Natural killer cell (primary cell): Measurements from ENCODE around the gene ECI2. TPM values are rescaled to one million over a fixed set of nuclear protein-coding genes. Genes with fewer than 3 reads are reported as not detected.

Experiments
- ATAC-seq, 3 donors: fragments of 150-1000 bp in 2 of 3; fragments of 200-7000 bp in 1 of 3; cut with Tn5 transposase; 1 replicate in 1 of 3; 2 replicates in 2 of 3; pipeline ENCODE4 v1.10.0; 2021; ENCODE audit warnings: mild to moderate bottlenecking in 2 of 3, moderate library complexity in 2 of 3
- DNase-seq, 2 donors: peaks; one replicate each; pipeline versions ENCODE4 v3.0.0 to v3.0.0-alpha.2; 2013 to 2021; ENCODE audit warnings: mixed read lengths in 1 of 2
- H3K27ac ChIP-seq: one replicate; pipeline ENCODE4 v1.5.1; 2013; ENCODE audit warnings: mild to moderate bottlenecking, low read length
- H3K27me3 ChIP-seq: one replicate; pipeline ENCODE4 v1.6.1; 2013; ENCODE audit warnings: low read length; ENCODE audit not compliant: control insufficient read depth, insufficient read depth
- H3K36me3 ChIP-seq: one replicate; pipeline ENCODE4 v1.6.1; 2013; ENCODE audit warnings: low read length; ENCODE audit not compliant: control insufficient read depth, insufficient read depth
- H3K4me1 ChIP-seq: one replicate; pipeline ENCODE4 v1.6.1; 2013; ENCODE audit warnings: low read length; ENCODE audit not compliant: control insufficient read depth, insufficient read depth
- H3K4me3 ChIP-seq: one replicate; pipeline ENCODE4 v1.5.1; 2013; ENCODE audit warnings: low read length
- H3K9me3 ChIP-seq: one replicate; pipeline ENCODE4 v1.6.1; 2013; ENCODE audit warnings: low read length; ENCODE audit not compliant: control insufficient read depth, insufficient read depth
- H3K27ac Mint-ChIP-seq, 2 donors: one replicate each; pipeline ENCODE4 v1.8.0; 2022; ENCODE audit warnings: mild to moderate bottlenecking in 2 of 2, mixed read lengths in 2 of 2, moderate library complexity in 1 of 2
- H3K27me3 Mint-ChIP-seq, 2 donors: one replicate each; pipeline ENCODE4 v1.8.0; 2022; ENCODE audit warnings: low read depth in 2 of 2, mixed read lengths in 2 of 2
- H3K36me3 Mint-ChIP-seq: one replicate; pipeline ENCODE4 v1.8.0; 2022; ENCODE audit warnings: mixed read lengths
- H3K4me1 Mint-ChIP-seq, 2 donors: one replicate each; pipeline ENCODE4 v1.8.0; 2022; ENCODE audit warnings: mixed read lengths in 2 of 2
- H3K4me3 Mint-ChIP-seq: one replicate; pipeline ENCODE4 v1.8.0; 2022; ENCODE audit warnings: mild to moderate bottlenecking, moderate library complexity, mixed read lengths
- H3K9me3 Mint-ChIP-seq, 2 donors: one replicate each; pipeline ENCODE4 v1.8.0; 2022; ENCODE audit warnings: mixed read lengths in 2 of 2
- WGBS: methylation state at CpG from one replicate; pipeline ENCODE4 v1.1.7; 2013; ENCODE audit warnings: missing lambda C conversion rate; ENCODE audit not compliant: insufficient coverage; 5-methylcytosine and 5-hydroxymethylcytosine counted together
- intact Hi-C: fragments of 100-400 bp; cut with micrococcal nuclease; formaldehyde crosslinking; loops from one replicate; pipeline ENCODE4 v1.14.2; 2022
- total RNA-seq, 4 donors: library from RNA; stranded (reverse); fragments of 120-200 nt in 1 of 4; gene quantifications; one replicate each; pipeline versions ENCODE4 v1.2.3 to v1.2.4, GENCODE V29; 2013 to 2022
- TF ChIP-seq, protein P1 (sequence below): fragments of 200-600 bp; IDR thresholded peaks from one replicate; pipeline ENCODE4 v1.8.0; 2022; ENCODE audit warnings: antibody characterized with exemption

Gene ECI2
- total RNA-seq, 3 donors from 2014 or later (not counting 1 experiment from before 2014, with no cell fraction given) = 17.2 to 21.6 (median 19.6) TPM

DNA sequence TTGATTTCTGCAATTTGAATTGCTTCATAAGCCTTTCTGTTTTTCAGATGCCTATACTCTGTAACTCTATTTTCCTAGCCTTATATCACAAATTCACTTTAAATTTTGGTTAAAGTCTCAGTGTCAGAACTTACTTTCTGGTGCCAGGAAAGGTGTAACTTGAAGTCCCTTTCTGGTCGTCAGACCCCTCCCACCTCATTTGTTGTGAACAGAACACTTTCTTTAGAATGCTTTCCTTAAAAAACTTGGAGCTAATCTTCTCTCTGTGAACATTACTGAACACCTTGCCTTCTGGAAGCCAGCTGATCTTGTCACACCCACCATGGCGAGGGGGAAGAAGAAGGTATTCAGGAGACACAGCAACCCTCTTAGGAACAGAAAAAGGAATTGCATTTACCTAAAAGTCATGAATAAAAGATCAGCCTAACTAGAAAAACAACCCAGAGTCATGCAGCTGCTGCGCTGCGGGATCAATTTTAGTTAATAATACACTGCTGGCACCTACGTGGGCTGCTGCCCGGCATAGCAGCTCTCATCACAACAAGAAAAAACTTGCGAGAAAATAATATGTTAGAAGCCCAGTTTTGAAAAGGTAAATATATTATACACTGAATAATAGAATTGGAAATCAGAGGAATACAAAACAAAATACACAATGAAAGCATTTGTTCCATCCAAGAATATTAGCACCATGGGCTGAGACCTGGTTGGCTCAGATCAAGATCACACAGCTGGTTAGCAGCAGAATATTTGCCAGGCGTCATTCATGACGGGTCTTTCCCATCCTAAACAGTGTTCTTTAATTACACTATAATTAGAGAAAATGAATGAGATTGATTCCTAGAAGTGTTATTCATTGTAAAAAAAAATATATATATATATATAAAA is 50.7 kb downstream of the ECI2 start:
- Histone ChIP-seq H3K4me1 (no peaks in the 10 kb centered on the region), H3K9me3 (no peaks in the 10 kb centered on the region), H3K4me3 (no peak overlapping the region), H3K36me3 (no peaks in the 10 kb centered on the region), H3K27me3 (no peaks in the 10 kb centered on the region), H3K27ac (no peak overlapping the region)
- Mint-ChIP-seq H3K9me3 (no peaks in the 10 kb centered on the region), H3K36me3 (no peaks in the 10 kb centered on the region), H3K27ac (no peak overlapping the region), H3K4me1 (no peaks in the 10 kb centered on the region), H3K4me3 (no peak overlapping the region), H3K27me3 (peaks cover 0 to 11% of the 10 kb centered on the region in 2 donors)
- no peak for ATAC-seq
- TF ChIP-seq, protein P1, sequence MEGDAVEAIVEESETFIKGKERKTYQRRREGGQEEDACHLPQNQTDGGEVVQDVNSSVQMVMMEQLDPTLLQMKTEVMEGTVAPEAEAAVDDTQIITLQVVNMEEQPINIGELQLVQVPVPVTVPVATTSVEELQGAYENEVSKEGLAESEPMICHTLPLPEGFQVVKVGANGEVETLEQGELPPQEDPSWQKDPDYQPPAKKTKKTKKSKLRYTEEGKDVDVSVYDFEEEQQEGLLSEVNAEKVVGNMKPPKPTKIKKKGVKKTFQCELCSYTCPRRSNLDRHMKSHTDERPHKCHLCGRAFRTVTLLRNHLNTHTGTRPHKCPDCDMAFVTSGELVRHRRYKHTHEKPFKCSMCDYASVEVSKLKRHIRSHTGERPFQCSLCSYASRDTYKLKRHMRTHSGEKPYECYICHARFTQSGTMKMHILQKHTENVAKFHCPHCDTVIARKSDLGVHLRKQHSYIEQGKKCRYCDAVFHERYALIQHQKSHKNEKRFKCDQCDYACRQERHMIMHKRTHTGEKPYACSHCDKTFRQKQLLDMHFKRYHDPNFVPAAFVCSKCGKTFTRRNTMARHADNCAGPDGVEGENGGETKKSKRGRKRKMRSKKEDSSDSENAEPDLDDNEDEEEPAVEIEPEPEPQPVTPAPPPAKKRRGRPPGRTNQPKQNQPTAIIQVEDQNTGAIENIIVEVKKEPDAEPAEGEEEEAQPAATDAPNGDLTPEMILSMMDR = no peak
- intact Hi-C loops = no loop called here
- DNase-seq = no peak
- 90% methylated on average over 6 of the region's 9 CpGs for WGBS

DNA sequence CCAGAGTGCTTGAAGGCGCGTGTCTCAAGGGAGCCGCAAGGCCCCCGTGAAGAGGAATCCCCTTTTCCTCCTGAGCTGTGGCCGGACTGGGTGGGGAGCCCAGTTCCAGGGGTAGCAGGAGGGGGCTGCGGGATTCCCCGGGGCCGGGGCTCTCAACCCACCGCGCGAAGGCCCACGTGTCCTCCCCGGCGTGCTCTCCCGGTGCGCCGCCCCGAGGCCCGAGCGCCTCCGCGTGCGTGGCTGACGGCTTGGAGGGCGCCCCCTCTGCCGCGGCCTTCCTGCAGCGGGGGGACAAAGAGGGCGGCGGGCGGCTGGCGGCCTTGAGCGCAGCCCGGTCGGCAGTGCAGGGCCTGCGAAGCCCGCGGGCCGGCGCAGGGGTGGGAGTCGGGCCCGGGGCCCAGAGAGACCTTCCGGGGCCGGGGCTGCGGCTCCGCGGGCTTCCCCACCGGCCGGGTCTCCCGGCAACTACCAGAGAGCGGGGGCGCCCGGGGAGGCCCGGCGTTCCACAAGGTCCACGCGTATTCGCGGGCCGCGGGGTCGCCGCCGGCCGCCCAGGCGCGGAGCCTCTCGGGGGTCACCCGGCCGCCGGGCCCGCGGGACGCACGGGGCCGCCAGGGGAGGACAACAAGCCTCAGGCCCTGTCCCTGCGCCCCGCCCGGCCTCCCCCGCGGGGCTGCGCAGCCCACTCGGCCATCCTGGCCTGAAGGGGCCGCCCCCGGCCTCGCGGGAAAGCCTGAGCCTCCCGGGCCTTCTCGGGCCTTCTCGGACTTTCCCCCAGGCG is 56.5 kb downstream of the ECI2 start, which contains the start of gene FAM217A:
Gene FAM217A, minus strand, starts transcription at position 447 of the 781 bp plus-strand sequence. CDS start 1,723 bp downstream, outside the sequence.
- 59% methylated on average over 90 of the region's 91 CpGs for WGBS

DNA sequence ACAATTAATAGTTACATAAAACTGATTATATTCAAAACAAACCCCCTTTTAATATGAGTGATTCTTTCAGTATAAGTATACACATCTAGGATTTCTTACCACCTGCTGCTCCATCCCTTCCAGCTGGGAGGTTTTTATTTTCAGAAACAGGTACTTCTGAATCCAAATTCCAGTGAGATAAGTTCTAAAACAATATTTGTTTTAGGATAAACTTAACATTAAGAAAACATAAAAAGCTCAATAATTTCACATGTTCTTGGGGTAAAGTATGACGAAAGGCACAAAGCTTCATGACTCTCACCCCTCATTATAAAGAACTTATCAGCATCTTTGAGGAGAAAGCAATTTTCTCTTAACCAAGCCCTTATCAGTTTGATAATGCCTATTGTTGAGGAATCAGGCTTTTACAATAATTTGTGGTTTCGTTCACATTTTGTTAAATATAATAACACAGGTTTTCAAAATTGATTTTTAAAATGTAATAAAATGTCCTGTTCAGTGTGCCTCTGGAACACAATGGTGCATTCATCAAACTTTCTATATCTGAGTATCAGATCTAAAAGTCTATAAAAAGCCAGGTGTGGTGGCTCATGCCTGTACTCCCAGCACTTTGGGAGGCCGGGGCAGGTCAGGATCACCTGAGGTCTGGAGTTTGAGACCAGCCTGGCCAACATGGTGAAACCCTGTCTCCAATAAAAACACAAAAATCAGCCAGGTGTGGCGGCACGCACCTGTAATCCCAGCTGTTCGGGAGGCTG is 60.7 kb downstream of the ECI2 start:
- WGBS = 95% methylated on average over 5 of the region's 6 CpGs
- H3K4me3 ChIP-seq = no peak overlapping the region

More for the DNA sequence above, 56.5 kb downstream of the ECI2 start, which contains the start of gene FAM217A:
- H3K36me3 ChIP-seq = no peaks in the 10 kb centered on the region
- no peak for ATAC-seq
- H3K9me3 ChIP-seq = no peaks in the 10 kb centered on the region
- Mint-ChIP-seq H3K4me1 (peaks cover 0 to 5% of the 10 kb centered on the region in 2 donors), H3K9me3 (no peaks in the 10 kb centered on the region), H3K4me3 (no peak within 1 kb of the TSS), H3K27ac (no peak within 1 kb of the TSS), H3K36me3 (no peaks in the 10 kb centered on the region), H3K27me3 (peaks cover 16 to 24% of the 10 kb centered on the region in 2 donors)
- H3K27ac ChIP-seq = no peak within 1 kb of the TSS
- no peak within 1 kb of the TSS for H3K4me3 ChIP-seq
- intact Hi-C loops = no loop called here
- TF ChIP-seq, protein P1 = no peak
- DNase-seq = no peak
- H3K4me1 ChIP-seq = no peaks in the 10 kb centered on the region
- H3K27me3 ChIP-seq = peaks cover 2% of the 10 kb centered on the region

More for the DNA sequence above, 60.7 kb downstream of the ECI2 start:
- Mint-ChIP-seq H3K36me3 (no peaks in the 10 kb centered on the region), H3K27me3 (peaks cover 16 to 19% of the 10 kb centered on the region in 2 donors), H3K4me3 (no peak overlapping the region), H3K9me3 (no peaks in the 10 kb centered on the region), H3K27ac (no peak overlapping the region), H3K4me1 (peaks cover 0 to 5% of the 10 kb centered on the region in 2 donors)
- ATAC-seq = no peak
- Histone ChIP-seq H3K4me1 (no peaks in the 10 kb centered on the region), H3K27ac (no peak overlapping the region), H3K9me3 (no peaks in the 10 kb centered on the region), H3K27me3 (peaks cover 2% of the 10 kb centered on the region), H3K36me3 (no peaks in the 10 kb centered on the region)
- TF ChIP-seq, protein P1 = no peak
- intact Hi-C loops = no loop called here
- DNase-seq = no peak
